Liver (tissue), 9 donors: Measurements from ENCODE around the gene VGF. TPM values are rescaled to one million over a fixed set of nuclear protein-coding genes. Genes with fewer than 3 reads are reported as not detected.

ENCODE experiments used
- DNase-seq: peaks from one replicate; pipeline ENCODE4 v3.0.0-alpha.2; 2017; ENCODE audit warnings: low spot score
- H3K27ac ChIP-seq, 2 donors: one replicate each; pipeline ENCODE4 v1.7.0; 2013; ENCODE audit warnings: inconsistent platforms in 2 of 2, low read length in 2 of 2, control low read depth in 1 of 2, low read depth in 1 of 2, mild to moderate bottlenecking in 1 of 2
- H3K27me3 ChIP-seq, 4 donors: one replicate each; pipeline versions ENCODE4 v1.6.1 to v1.7.0; 2013; ENCODE audit warnings: low read length in 3 of 4, inconsistent platforms in 1 of 4, mild to moderate bottlenecking in 1 of 4, moderate library complexity in 1 of 4; ENCODE audit not compliant: control insufficient read depth in 4 of 4, insufficient read depth in 4 of 4
- H3K36me3 ChIP-seq, 4 donors: one replicate each; pipeline versions ENCODE4 v1.6.1 to v1.7.0; 2013; ENCODE audit warnings: low read length in 3 of 4, mild to moderate bottlenecking in 3 of 4, low read depth in 1 of 4, moderate library complexity in 1 of 4; ENCODE audit not compliant: control insufficient read depth in 4 of 4, insufficient read depth in 3 of 4
- H3K4me1 ChIP-seq, 4 donors: one replicate each; pipeline versions ENCODE4 v1.6.1 to v1.7.0; 2013; ENCODE audit warnings: low read length in 3 of 4, mild to moderate bottlenecking in 3 of 4, moderate library complexity in 1 of 4; ENCODE audit not compliant: control insufficient read depth in 4 of 4, insufficient read depth in 4 of 4
- H3K4me3 ChIP-seq, 3 donors: one replicate each; pipeline versions ENCODE4 v1.6.1 to v1.7.0; 2013; ENCODE audit warnings: low read length in 3 of 3, control low read depth in 1 of 3, low read depth in 1 of 3, mild to moderate bottlenecking in 1 of 3
- H3K9ac ChIP-seq, 2 donors: one replicate each; pipeline ENCODE4 v1.7.0; 2013; ENCODE audit warnings: low read length in 2 of 2, mild to moderate bottlenecking in 2 of 2, moderate library complexity in 2 of 2, control low read depth in 1 of 2, low read depth in 1 of 2
- H3K9me3 ChIP-seq, 4 donors: one replicate each; pipeline versions ENCODE4 v1.6.1 to v1.7.0; 2013; ENCODE audit warnings: low read length in 3 of 4; ENCODE audit not compliant: control insufficient read depth in 4 of 4
- ATF3 ChIP-seq: IDR thresholded peaks from 2 replicates; pipeline ENCODE4 v1.6.1; 2016; ENCODE audit warnings: antibody characterized with exemption
- CTCF ChIP-seq: fragments of 150-350 bp; IDR thresholded peaks from 2 replicates; pipeline ENCODE4 v1.5.1; 2017; ENCODE audit warnings: improper control_type of control experiment, low read depth, low read length; ENCODE audit not compliant: missing input control
- EGR1 ChIP-seq, 2 donors: IDR thresholded peaks; 2 replicates each; pipeline ENCODE4 v1.6.1; 2016 to 2018; ENCODE audit warnings: antibody characterized with exemption in 2 of 2, low read depth in 2 of 2
- FOXA1 ChIP-seq: IDR thresholded peaks from 2 replicates; pipeline ENCODE4 v1.6.1; 2016; ENCODE audit warnings: antibody characterized with exemption
- FOXA2 ChIP-seq: IDR thresholded peaks from 2 replicates; pipeline ENCODE4 v1.6.1; 2016; ENCODE audit warnings: antibody characterized with exemption
- GABPA ChIP-seq, 2 donors: IDR thresholded peaks in 1 of 2; conservative IDR thresholded peaks in 1 of 2; 2 replicates each; pipeline ENCODE4 v1.6.1; 2016; ENCODE audit warnings: antibody characterized with exemption in 2 of 2, mild to moderate bottlenecking in 1 of 2, moderate library complexity in 1 of 2
- HNF4A ChIP-seq, 2 donors: conservative IDR thresholded peaks; 2 replicates each; pipeline ENCODE4 v1.6.1; 2016; ENCODE audit warnings: antibody characterized with exemption in 2 of 2, mild to moderate bottlenecking in 2 of 2
- JUND ChIP-seq, 2 donors: IDR thresholded peaks; 2 replicates each; pipeline ENCODE4 v1.6.1; 2016; ENCODE audit warnings: antibody characterized with exemption in 2 of 2
- REST ChIP-seq: IDR thresholded peaks from 2 replicates; pipeline ENCODE4 v1.6.1; 2016; ENCODE audit warnings: antibody characterized with exemption, mild to moderate bottlenecking
- RXRA ChIP-seq, 2 donors: IDR thresholded peaks; 2 replicates each; pipeline ENCODE4 v1.6.1; 2017 to 2018; ENCODE audit warnings: antibody characterized with exemption in 2 of 2, mild to moderate bottlenecking in 1 of 2
- SP1 ChIP-seq: IDR thresholded peaks from 2 replicates; pipeline ENCODE4 v1.6.1; 2018; ENCODE audit warnings: antibody characterized with exemption, mild to moderate bottlenecking
- TAF1 ChIP-seq: conservative IDR thresholded peaks from 2 replicates; pipeline ENCODE4 v1.6.1; 2016; ENCODE audit warnings: antibody characterized with exemption, mild to moderate bottlenecking
- YY1 ChIP-seq: IDR thresholded peaks from 2 replicates; pipeline ENCODE4 v1.6.1; 2016; ENCODE audit warnings: antibody characterized with exemption, mild to moderate bottlenecking
- ZBTB33 ChIP-seq: IDR thresholded peaks from 2 replicates; pipeline ENCODE4 v1.6.1; 2016; ENCODE audit warnings: antibody characterized with exemption
- WGBS: extraction: QIAGEN DNeasy Blood & Tissue Kit; methylation state at CpG from one replicate; pipeline ENCODE4 v1.1.7; 2013; 5-methylcytosine and 5-hydroxymethylcytosine counted together
- polyA plus RNA-seq, 2 donors: library from polyadenylated mRNA; stranded (reverse) in 1 of 2; unstranded in 1 of 2; fragments of 200-250 nt in 1 of 2; fragments of >200 nt in 1 of 2; fragmentation: Nextera tagmentation in 1 of 2; extraction: Ambion mirVana in 1 of 2; gene quantifications; one replicate each; pipeline versions ENCODE4 v1.2.1 to v1.2.3, GENCODE V29; 2013 to 2015
- total RNA-seq, 2 donors: library from RNA; depleted of rRNA; stranded (reverse); fragments of >200 nt; gene quantifications; one replicate each; pipeline ENCODE4 v1.2.3, GENCODE V29; 2014
- donor health status: healthy.
- donor health status: healthy.
- donor health status: healthy.
- donor health status: healthy.
- donor health status: healthy.

Gene VGF
- total and polyA plus RNA-seq, 4 donors, result not detected

GRCh38 chr7:101186194-101186593 is 20.8 kb upstream of the VGF start:
- no peak overlapping the region for H3K9ac ChIP-seq
- no peak overlapping the region for H3K4me3 ChIP-seq
- no peaks in the 10 kb centered on the region for H3K4me1 ChIP-seq
- H3K9me3 ChIP-seq, result no peaks in the 10 kb centered on the region
- H3K27ac ChIP-seq, result no peak overlapping the region
- TF ChIP-seq SP1 (no peak), FOXA1 (no peak), TAF1 (no peak), RXRA (IDR thresholded peaks at IDR 0.05) (no peak), GABPA (IDR thresholded peaks at IDR 0.05 in 1 of 2, conservative IDR thresholded peaks at IDR 0.05 in 1 of 2) (no peak), HNF4A (conservative IDR thresholded peaks at IDR 0.05) (no peak)
- H3K27me3 ChIP-seq, result no peaks in the 10 kb centered on the region
- WGBS, result 79% methylated on average over 6 of the region's 6 CpGs
- no peak for DNase-seq
- peaks cover 0 to 3% (median 0%) of the 10 kb centered on the region in 4 donors for H3K36me3 ChIP-seq

GRCh38 chr7:101185258-101185839 is 20.0 kb upstream of the VGF start:
- Histone ChIP-seq H3K4me3 (no peak overlapping the region), H3K9me3 (no peaks in the 10 kb centered on the region), H3K27ac (no peak overlapping the region), H3K27me3 (peaks cover 0 to 4% (median under 1%) of the 10 kb centered on the region in 4 donors), H3K4me1 (no peaks in the 10 kb centered on the region), H3K9ac (no peak overlapping the region), H3K36me3 (peaks cover 0 to 3% (median 0%) of the 10 kb centered on the region in 4 donors)
- WGBS, result 61% methylated on average over 5 of the region's 5 CpGs
- no peak for TF ChIP-seq RXRA (IDR thresholded peaks at IDR 0.05)
- no peak for TF ChIP-seq YY1
- TF ChIP-seq ATF3, result no peak
- TF ChIP-seq GABPA (IDR thresholded peaks at IDR 0.05 in 1 of 2, conservative IDR thresholded peaks at IDR 0.05 in 1 of 2), result no peak
- TF ChIP-seq TAF1, result no peak
- no peak for TF ChIP-seq SP1
- no peak for TF ChIP-seq JUND (IDR thresholded peaks at IDR 0.05)
- TF ChIP-seq ZBTB33, result no peak
- no peak for TF ChIP-seq EGR1 (IDR thresholded peaks at IDR 0.05; ENCODE audit: low read depth in 2 of 2)
- TF ChIP-seq CTCF, result no peak
- DNase-seq, result no peak

GRCh38 chr7:101180130-101180755 is 14.9 kb upstream of the VGF start, which contains the start of gene NAT16:
NAT16 (minus strand) TSS chr7:101180293; CDS start chr7:101174807, 5,486 bp downstream.
- 7% methylated on average over 56 of the region's 56 CpGs for WGBS
- no peak for TF ChIP-seq ZBTB33
- no peak for TF ChIP-seq TAF1
- no peak for TF ChIP-seq REST
- no peak for TF ChIP-seq CTCF
- no peak for TF ChIP-seq FOXA2

More at GRCh38 chr7:101180130-101180755, 14.9 kb upstream of the VGF start, which contains the start of gene NAT16:
- Histone ChIP-seq H3K27ac (no peak within 1 kb of the TSS), H3K27me3 (peaks cover 0 to 6% (median 2%) of the 10 kb centered on the region in 4 donors), H3K9ac (no peak within 1 kb of the TSS), H3K4me1 (peaks cover 0 to 4% (median 2%) of the 10 kb centered on the region in 4 donors), H3K36me3 (no peaks in the 10 kb centered on the region), H3K9me3 (no peaks in the 10 kb centered on the region), H3K4me3 (no peak within 1 kb of the TSS)
- no peak for DNase-seq
